Keratinocyte (primary cell): ENCODE data around the gene CYCS. TPM values are rescaled to one million over a fixed set of nuclear protein-coding genes. Genes with fewer than 3 reads are reported as not detected.

Experiments used
- DNase-seq: peaks from one replicate; pipeline ENCODE4 v3.0.0-alpha.2; 2011; ENCODE audit warnings: low read depth, missing footprints, low spot score
- FAIRE-seq: peaks from 2 replicates; lab custom pipeline; 2011; peaks lifted over from hg19 to GRCh38; lab: Jason Lieb, UNC
- H2AFZ ChIP-seq: 2 replicates; pipeline ENCODE4 v1.6.0; 2012; ENCODE audit warnings: low read length, control low read depth, inconsistent platforms; ENCODE audit not compliant: control insufficient read depth
- H3K27ac ChIP-seq: 2 replicates; pipeline ENCODE4 v1.5.1; 2011; ENCODE audit warnings: low read length; ENCODE audit not compliant: control insufficient read depth, insufficient read depth
- H3K27me3 ChIP-seq: 3 replicates; pipeline ENCODE4 v1.6.0; 2011; ENCODE audit warnings: low read length; ENCODE audit not compliant: control insufficient read depth, insufficient read depth; ENCODE audit errors: extremely low read depth
- H3K36me3 ChIP-seq, 2 experiments: 2 replicates in 1 of 2; 3 replicates in 1 of 2; pipeline ENCODE4 v1.5.1; 2011; ENCODE audit warnings: low read length in 2 of 2, mild to moderate bottlenecking in 1 of 2; ENCODE audit not compliant: control insufficient read depth in 2 of 2, insufficient read depth in 2 of 2; ENCODE audit errors: extremely low read depth in 1 of 2
- H3K4me1 ChIP-seq: 3 replicates; pipeline ENCODE4 v1.5.1; 2011; ENCODE audit warnings: low read length; ENCODE audit not compliant: control insufficient read depth, insufficient read depth; ENCODE audit errors: extremely low read depth
- H3K4me2 ChIP-seq: 3 replicates; pipeline ENCODE4 v1.6.0; 2011; ENCODE audit warnings: low read depth, low read length; ENCODE audit not compliant: control insufficient read depth, insufficient read depth; ENCODE audit errors: extremely low read depth
- H3K4me3 ChIP-seq, 3 experiments: fragments of 200-600 bp in 1 of 3; sonication (generic) in 1 of 3; 2 replicates in 2 of 3; 3 replicates in 1 of 3; pipeline ENCODE4 v1.5.1; 2011 to 2016; ENCODE audit warnings: low read length in 3 of 3, mild to moderate bottlenecking in 3 of 3, control low read depth in 2 of 3, inconsistent platforms in 1 of 3, low read depth in 1 of 3, mixed read lengths in 1 of 3, mixed run types in 1 of 3, moderate library complexity in 1 of 3; ENCODE audit not compliant: control insufficient read depth in 2 of 3, insufficient read depth in 2 of 3; ENCODE audit errors: extremely low read depth in 1 of 3
- H3K79me2 ChIP-seq: 2 replicates; pipeline ENCODE4 v1.6.0; 2012; ENCODE audit warnings: low read length; ENCODE audit not compliant: control insufficient read depth, insufficient read depth
- H3K9ac ChIP-seq: 3 replicates; pipeline ENCODE4 v1.6.0; 2011; ENCODE audit warnings: low read length; ENCODE audit not compliant: control insufficient read depth, insufficient read depth; ENCODE audit errors: extremely low read depth
- H3K9me1 ChIP-seq: 3 replicates; pipeline ENCODE4 v1.6.0; 2011; ENCODE audit warnings: low read length; ENCODE audit not compliant: control insufficient read depth, insufficient read depth; ENCODE audit errors: extremely low read depth
- H3K9me3 ChIP-seq: 2 replicates; pipeline ENCODE4 v1.5.1; 2012; ENCODE audit warnings: low read depth, low read length; ENCODE audit not compliant: control insufficient read depth
- H4K20me1 ChIP-seq: 3 replicates; pipeline ENCODE4 v1.6.0; 2011; ENCODE audit warnings: low read length; ENCODE audit not compliant: control insufficient read depth, insufficient read depth; ENCODE audit errors: extremely low read depth
- CTCF ChIP-seq, 3 experiments: IDR thresholded peaks in 1 of 3; conservative IDR thresholded peaks in 1 of 3; optimal IDR thresholded peaks in 1 of 3; 2 replicates in 2 of 3; 3 replicates in 1 of 3; pipeline versions ENCODE3 to v1.5.1; 2011; ENCODE audit warnings: low read length in 3 of 3, mild to moderate bottlenecking in 3 of 3, moderate library complexity in 2 of 3, control low read depth in 1 of 3, inconsistent platforms in 1 of 3; ENCODE audit not compliant: insufficient read depth in 2 of 3; ENCODE audit errors: extremely low read depth in 1 of 3
- EZH2 ChIP-seq: IDR thresholded peaks from one replicate; pipeline ENCODE4 v1.6.1; 2012; ENCODE audit warnings: inconsistent platforms, mild to moderate bottlenecking, low read length, moderate library complexity
- dilution Hi-C: fragments of 300-500 bp; cut with MboI; formaldehyde crosslinking; loops from one replicate; pipeline ENCODE4 v1.7.0; 2020; ENCODE audit warnings: low sequenced_read_pairs; ENCODE audit not compliant: extremely low pct_ligation_motif_present
- polyA plus RNA-seq, 5 experiments: library from polyadenylated mRNA; depleted of rRNA in 3 of 5; stranded (reverse) in 3 of 5; stranded (forward) in 1 of 5; unstranded in 1 of 5; fragments of >200 nt; gene quantifications; 1 replicate in 1 of 5; 2 replicates in 3 of 5; 3 replicates in 1 of 5; pipeline versions ENCODE4 v1.2.1 to v1.2.3, GENCODE V29; 2011 to 2012; ENCODE audit warnings: missing spikeins in 2 of 5, low read depth in 1 of 5, low replicate concordance in 1 of 5

CYCS gene
- polyA plus RNA-seq, 1 donor (not counting 4 experiments of a cell fraction or from before 2014, with no cell fraction given): 176 TPM

- DNase-seq (no peak), FAIRE-seq (no peak)
- H3K4me1 ChIP-seq: no peaks in the 10 kb centered on the region
- no peaks in the 10 kb centered on the region for H3K27me3 ChIP-seq
- H3K9me3 ChIP-seq: no peaks in the 10 kb centered on the region
- no peak overlapping the region for H3K4me2 ChIP-seq
- no peaks in the 10 kb centered on the region for H3K79me2 ChIP-seq
- H3K27ac ChIP-seq: no peak overlapping the region
- H4K20me1 ChIP-seq: no peaks in the 10 kb centered on the region
- dilution Hi-C loops: no loop called here
- H3K9me1 ChIP-seq: no peaks in the 10 kb centered on the region
- no peaks in the 10 kb centered on the region for H3K36me3 ChIP-seq
- no peak overlapping the region for H3K4me3 ChIP-seq
- no peak overlapping the region for H3K9ac ChIP-seq
- TF ChIP-seq CTCF (optimal IDR thresholded peaks at IDR 0.05 in 1 of 3, IDR thresholded peaks at IDR 0.05 in 1 of 3, conservative IDR thresholded peaks at IDR 0.05 in 1 of 3; ENCODE audit: extremely low read depth in 1 of 3, insufficient read depth in 2 of 3, low read length in 3 of 3): no peak
- H2AFZ ChIP-seq: no peak overlapping the region
Measured at GRCh38 chr7:25143763-25144162, 18.7 kb upstream of the CYCS start.

- TF ChIP-seq EZH2: no peak
- TF ChIP-seq CTCF (optimal IDR thresholded peaks at IDR 0.05 in 1 of 3, IDR thresholded peaks at IDR 0.05 in 1 of 3, conservative IDR thresholded peaks at IDR 0.05 in 1 of 3; ENCODE audit: extremely low read depth in 1 of 3, insufficient read depth in 2 of 3, low read length in 3 of 3): no peak
- H3K4me3 ChIP-seq: no peak overlapping the region
- H4K20me1 ChIP-seq: no peaks in the 10 kb centered on the region
- H3K9me3 ChIP-seq: no peaks in the 10 kb centered on the region
- H2AFZ ChIP-seq: no peak overlapping the region
- dilution Hi-C loops: no loop called here
- H3K79me2 ChIP-seq: no peaks in the 10 kb centered on the region
- no peak for DNase-seq
- H3K4me1 ChIP-seq: no peaks in the 10 kb centered on the region
- H3K9me1 ChIP-seq: no peaks in the 10 kb centered on the region
- no peaks in the 10 kb centered on the region for H3K36me3 ChIP-seq
- no peak overlapping the region for H3K27ac ChIP-seq
- H3K4me2 ChIP-seq: no peak overlapping the region
- no peak overlapping the region for H3K9ac ChIP-seq
- no peaks in the 10 kb centered on the region for H3K27me3 ChIP-seq
- no peak for FAIRE-seq
Measured at GRCh38 chr7:25139536-25139935, 14.5 kb upstream of the CYCS start.
